Gastroesophageal sphincter (tissue), 3 donors: Measurements from ENCODE around the gene ALKBH5.

Experiments used
- EP300 ChIP-seq: sonication (generic); formaldehyde crosslinking; IDR thresholded peaks from one replicate; pipeline ENCODE4 v1.6.1; 2017; ENCODE audit warnings: antibody characterized with exemption, mild to moderate bottlenecking
- TF ChIP-seq, protein P1 (sequence below), 4 experiments: fragments of 200-600 bp in 2 of 4; fragments of 450-650 bp in 2 of 4; sonication (generic) in 1 of 4; IDR thresholded peaks; one replicate each; pipeline ENCODE4 v1.5.1; 2017 to 2019; ENCODE audit warnings: antibody characterized with exemption in 4 of 4, mild to moderate bottlenecking in 2 of 4, moderate library complexity in 2 of 4

DNA sequence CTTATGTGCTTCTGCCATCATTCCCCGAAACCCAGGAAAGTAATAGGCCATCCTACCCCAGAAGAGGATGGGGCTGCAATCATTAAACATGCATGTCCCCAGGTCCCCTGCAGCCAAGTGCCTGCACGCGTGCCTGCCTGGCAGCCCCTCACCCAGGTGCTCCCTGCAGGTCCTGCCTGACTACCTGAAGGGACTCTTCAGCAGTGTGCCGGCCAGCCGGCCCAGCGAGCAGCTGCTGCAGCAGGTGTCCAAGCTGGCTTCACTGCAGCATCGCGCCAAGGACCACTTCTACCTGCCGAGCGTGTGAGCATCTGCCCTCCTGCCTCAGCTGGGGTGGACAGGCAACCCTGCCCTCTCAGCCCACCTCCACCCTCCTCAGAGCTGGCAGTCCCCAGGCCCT is 16.2 kb upstream of the ALKBH5 start:
- TF ChIP-seq, protein P1, sequence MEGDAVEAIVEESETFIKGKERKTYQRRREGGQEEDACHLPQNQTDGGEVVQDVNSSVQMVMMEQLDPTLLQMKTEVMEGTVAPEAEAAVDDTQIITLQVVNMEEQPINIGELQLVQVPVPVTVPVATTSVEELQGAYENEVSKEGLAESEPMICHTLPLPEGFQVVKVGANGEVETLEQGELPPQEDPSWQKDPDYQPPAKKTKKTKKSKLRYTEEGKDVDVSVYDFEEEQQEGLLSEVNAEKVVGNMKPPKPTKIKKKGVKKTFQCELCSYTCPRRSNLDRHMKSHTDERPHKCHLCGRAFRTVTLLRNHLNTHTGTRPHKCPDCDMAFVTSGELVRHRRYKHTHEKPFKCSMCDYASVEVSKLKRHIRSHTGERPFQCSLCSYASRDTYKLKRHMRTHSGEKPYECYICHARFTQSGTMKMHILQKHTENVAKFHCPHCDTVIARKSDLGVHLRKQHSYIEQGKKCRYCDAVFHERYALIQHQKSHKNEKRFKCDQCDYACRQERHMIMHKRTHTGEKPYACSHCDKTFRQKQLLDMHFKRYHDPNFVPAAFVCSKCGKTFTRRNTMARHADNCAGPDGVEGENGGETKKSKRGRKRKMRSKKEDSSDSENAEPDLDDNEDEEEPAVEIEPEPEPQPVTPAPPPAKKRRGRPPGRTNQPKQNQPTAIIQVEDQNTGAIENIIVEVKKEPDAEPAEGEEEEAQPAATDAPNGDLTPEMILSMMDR (IDR thresholded peaks at IDR 0.05), result no peak
- no peak for TF ChIP-seq EP300
